ENCODE results near the gene FAM53B.

FAM53B gene

DNA sequence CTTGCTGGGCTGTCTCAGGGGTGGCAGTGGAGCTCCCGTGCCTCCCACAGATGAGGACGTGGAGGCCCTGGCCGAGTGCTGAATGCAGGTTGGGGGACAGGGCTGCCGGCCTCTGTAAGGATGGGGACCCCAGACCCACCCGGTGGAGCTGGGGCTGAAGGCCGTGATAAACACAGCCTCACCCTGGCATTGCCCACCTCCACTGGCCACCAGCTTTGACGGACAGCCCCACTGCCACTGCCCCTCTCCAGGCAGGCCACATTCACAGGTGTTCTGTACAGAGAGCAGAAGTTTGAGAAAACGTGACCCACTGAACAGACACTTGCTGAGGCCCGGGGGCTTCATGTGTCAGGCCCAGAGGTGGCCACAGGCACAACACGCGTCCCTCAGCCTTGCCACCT is 156.4 kb downstream of the FAM53B start:
- no peak for DNase-seq
- TF ChIP-seq GATA1 (IDR thresholded peaks at IDR 0.05; ENCODE audit: low read depth, low read length), result no peak
- no peak for TF ChIP-seq POLR2A (IDR thresholded peaks at IDR 0.05; ENCODE audit: low read length)

GRCh38 chr10:124586142-124586541 is 158.0 kb downstream of the FAM53B start:
- no peak for DNase-seq
- no peak for TF ChIP-seq POLR2A (IDR thresholded peaks at IDR 0.05; ENCODE audit: low read length)
- TF ChIP-seq GATA1 (IDR thresholded peaks at IDR 0.05; ENCODE audit: low read depth, low read length), result no peak

DNA sequence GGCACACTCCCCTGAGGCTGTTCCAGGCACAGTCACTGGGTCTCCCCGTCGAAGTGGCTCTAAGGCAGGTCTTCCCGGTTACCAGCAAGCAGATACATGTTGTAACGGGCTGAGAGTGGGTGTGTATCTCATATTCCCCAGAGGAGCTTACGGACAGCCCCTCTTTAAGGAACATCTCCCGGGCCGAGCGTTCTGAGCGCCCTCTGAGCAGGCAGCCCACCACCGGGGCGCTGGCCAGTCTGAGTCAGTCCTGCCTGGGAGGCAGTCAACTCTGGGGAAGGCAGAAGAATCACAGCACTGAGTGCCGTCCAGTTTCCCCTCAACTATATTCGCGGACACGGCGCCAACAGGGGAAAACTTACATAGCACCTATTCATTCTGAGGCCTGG is 165.2 kb downstream of the FAM53B start:
- no peak for DNase-seq
- TF ChIP-seq GATA1 (IDR thresholded peaks at IDR 0.05; ENCODE audit: low read depth, low read length), result no peak
- TF ChIP-seq POLR2A (IDR thresholded peaks at IDR 0.05; ENCODE audit: low read length), result no peak

- no peak for TF ChIP-seq POLR2A (IDR thresholded peaks at IDR 0.05; ENCODE audit: low read length)
- TF ChIP-seq GATA1 (IDR thresholded peaks at IDR 0.05; ENCODE audit: low read depth, low read length), result no peak
- no peak for DNase-seq
Measured at GRCh38 chr10:124578231-124579010, 165.8 kb downstream of the FAM53B start.

- no peak for TF ChIP-seq GATA1 (IDR thresholded peaks at IDR 0.05; ENCODE audit: low read depth, low read length)
- no peak for TF ChIP-seq POLR2A (IDR thresholded peaks at IDR 0.05; ENCODE audit: low read length)
- no peak for DNase-seq
Measured at GRCh38 chr10:124577651-124578050, 166.5 kb downstream of the FAM53B start.

- DNase-seq, result no peak
- TF ChIP-seq POLR2A (IDR thresholded peaks at IDR 0.05; ENCODE audit: low read length) (no peak), GATA1 (IDR thresholded peaks at IDR 0.05; ENCODE audit: low read depth, low read length) (no peak)
Measured at GRCh38 chr10:124576526-124577420, 167.4 kb downstream of the FAM53B start.

GRCh38 chr10:124575107-124576035 is 168.8 kb downstream of the FAM53B start:
- TF ChIP-seq POLR2A (IDR thresholded peaks at IDR 0.05; ENCODE audit: low read length) (no peak), GATA1 (IDR thresholded peaks at IDR 0.05; ENCODE audit: low read depth, low read length) (no peak)
- no peak for DNase-seq

DNA sequence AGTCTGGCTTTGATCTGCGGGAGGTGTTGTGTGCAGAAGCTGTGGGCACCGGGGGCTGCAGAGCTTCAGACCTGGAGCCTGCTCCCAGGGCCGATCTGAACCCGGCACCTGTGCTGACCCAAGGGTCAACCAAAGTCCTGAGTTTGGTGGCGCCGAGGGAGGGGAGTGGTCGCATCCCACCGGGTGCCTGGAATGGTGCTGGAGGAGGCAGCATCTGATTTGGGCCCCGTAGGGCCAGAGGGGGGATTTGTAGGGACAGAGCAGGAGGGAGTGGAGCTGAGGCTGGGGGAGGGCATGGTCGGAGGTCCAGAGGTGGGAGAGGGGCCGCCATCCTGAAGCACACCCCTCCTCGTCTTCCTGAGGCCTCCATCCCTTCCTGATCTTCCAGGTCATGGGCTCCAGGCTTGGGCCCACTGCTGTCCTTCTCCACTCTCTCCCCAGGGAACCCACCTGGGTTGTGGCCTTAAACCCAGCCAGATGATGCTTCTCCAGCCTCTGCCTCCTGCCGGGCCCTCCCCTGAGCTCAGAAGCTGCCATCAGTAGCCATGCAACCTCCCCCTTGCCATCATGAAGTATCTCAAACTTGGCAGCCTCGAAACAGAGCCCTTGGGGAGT is 169.6 kb downstream of the FAM53B start:
- DNase-seq, result no peak
- TF ChIP-seq GATA1 (IDR thresholded peaks at IDR 0.05; ENCODE audit: low read depth, low read length), result no peak

DNA sequence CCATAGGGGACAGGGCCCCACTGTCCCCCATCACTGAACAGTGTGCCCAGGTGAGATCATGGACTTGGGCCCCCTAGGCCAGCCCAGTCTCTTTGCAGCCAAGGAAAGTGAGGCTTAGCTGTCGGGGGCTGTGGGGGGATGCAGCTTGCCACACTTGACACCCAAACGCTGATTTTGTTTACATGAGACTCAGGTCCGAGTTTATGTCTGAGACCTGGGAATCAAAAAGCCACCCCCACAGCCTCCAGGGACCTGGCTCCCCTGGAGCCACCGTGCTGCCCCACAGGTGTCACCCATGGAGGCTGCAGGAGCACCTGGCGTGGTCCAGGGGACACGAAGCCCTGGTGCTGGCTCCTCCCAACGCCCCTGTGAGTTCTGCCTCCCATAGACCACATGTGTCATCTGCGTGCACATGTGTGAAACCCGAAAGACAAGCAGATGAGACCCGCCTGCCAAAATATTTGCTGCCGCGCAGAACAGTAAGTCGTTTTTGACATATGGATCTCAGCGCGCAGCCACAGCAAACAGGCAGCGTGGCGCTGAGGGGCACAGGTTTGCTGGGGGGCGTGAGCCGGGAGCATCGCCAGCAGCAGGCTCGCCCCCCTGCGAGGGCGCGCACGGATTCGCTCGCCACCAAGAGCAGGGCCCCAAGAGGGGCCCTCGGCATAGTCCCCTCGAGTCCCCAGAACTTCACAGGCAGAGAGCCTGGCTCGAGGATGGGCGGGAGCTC is 170.3 kb downstream of the FAM53B start:
- DNase-seq, result no peak
- TF ChIP-seq GATA1 (IDR thresholded peaks at IDR 0.05; ENCODE audit: low read depth, low read length) (no peak), POLR2A (IDR thresholded peaks at IDR 0.05; ENCODE audit: low read length) (no peak)

DNA sequence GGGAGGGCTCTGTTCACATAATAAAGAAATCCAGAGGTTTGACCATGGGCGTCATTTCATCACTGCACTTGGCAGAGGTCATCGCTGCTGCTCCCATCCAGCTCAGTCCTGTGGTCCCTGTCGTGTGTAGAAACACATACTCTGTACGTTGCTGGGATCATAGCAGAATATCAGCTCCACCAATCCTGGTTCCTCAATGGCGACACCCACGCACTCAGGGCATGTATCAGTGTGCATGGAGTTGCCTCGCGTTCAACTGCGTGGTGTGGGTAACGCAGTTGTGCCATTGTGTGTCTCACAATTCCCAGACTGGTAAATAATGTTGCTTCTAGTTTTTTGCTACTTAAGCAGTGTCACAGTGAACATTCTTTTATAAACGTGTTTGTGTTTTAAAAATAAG is 171.4 kb downstream of the FAM53B start:
- TF ChIP-seq GATA1 (IDR thresholded peaks at IDR 0.05; ENCODE audit: low read depth, low read length) (no peak), POLR2A (IDR thresholded peaks at IDR 0.05; ENCODE audit: low read length) (no peak)
- DNase-seq, result no peak

DNA sequence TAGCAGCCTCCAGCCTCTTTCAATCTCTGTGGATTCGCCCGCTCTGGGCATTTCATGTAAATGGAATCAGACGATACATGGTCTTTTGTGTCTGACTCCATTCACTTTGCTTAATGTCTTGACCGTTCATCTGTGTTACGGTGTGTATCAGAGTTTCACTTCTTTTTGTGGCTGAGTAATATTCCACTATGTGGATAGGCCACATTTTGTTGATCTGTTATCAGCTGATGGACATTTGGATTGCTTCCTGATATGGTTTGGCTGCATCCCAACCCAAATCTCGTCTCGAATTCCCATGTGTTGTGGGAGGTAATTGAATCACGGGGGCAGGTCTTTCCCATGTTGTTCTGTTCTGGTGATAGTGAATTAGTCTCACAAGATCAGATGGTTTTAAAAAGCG is 173.5 kb downstream of the FAM53B start:
- TF ChIP-seq POLR2A (IDR thresholded peaks at IDR 0.05; ENCODE audit: low read length) (no peak), GATA1 (IDR thresholded peaks at IDR 0.05; ENCODE audit: low read depth, low read length) (no peak)
- DNase-seq, result no peak

- DNase-seq, result no peak
- no peak for TF ChIP-seq GATA1 (IDR thresholded peaks at IDR 0.05; ENCODE audit: low read depth, low read length)
- TF ChIP-seq POLR2A (IDR thresholded peaks at IDR 0.05; ENCODE audit: low read length), result no peak
Measured at GRCh38 chr10:124569623-124570470, 174.3 kb downstream of the FAM53B start.

Data from erythroblast (primary cell).